ENCODE measurements around the gene MT1E. TPM values are rescaled to one million over a fixed set of nuclear protein-coding genes. Genes with fewer than 3 reads are reported as not detected.
"Not testable (repeated sequence)": the region's sequence is repeated elsewhere in the genome, so short reads cannot be mapped to it uniquely, and the experiment has no call there.

MT1E gene
- total and polyA plus RNA-seq, 3 donors from 2014 or later = 10.5 to 55.4 (median 22.4) TPM

GRCh38 chr16:56617212-56618085, 8.1 kb upstream of the MT1E start:
- Histone ChIP-seq H3K4me1 (peaks cover 6% of the 10 kb centered on the region), H3K36me3 (ENCODE audit: low read depth, missing control alignments) (no peaks in the 10 kb centered on the region), H3K27me3 (no peaks in the 10 kb centered on the region), H3K4me3 (peak overlapping the region; percentile 7 to 51), H3K27ac (no peak overlapping the region), H3K9me3 (no peaks in the 10 kb centered on the region)
- WGBS, 2 donors = 3 to 8% methylated on average over 19 to 41 of the region's 41 CpGs
- intact Hi-C loops (cut with DNase I; ENCODE audit: low total_unique reads) = no loop called here
- peak; percentile 66 for DNase-seq
- TF ChIP-seq CTCF (IDR thresholded peaks at IDR 0.05) (no peak), POLR2A (IDR thresholded peaks at IDR 0.05) (no peak)

GRCh38 chr16:56618138-56618537, 7.4 kb upstream of the MT1E start:
- intact Hi-C loops (cut with DNase I; ENCODE audit: low total_unique reads) = no loop called here
- Histone ChIP-seq H3K27me3 (no peaks in the 10 kb centered on the region), H3K36me3 (ENCODE audit: low read depth, missing control alignments) (no peaks in the 10 kb centered on the region), H3K4me1 (peaks cover 6% of the 10 kb centered on the region), H3K27ac (no peak overlapping the region), H3K4me3 (no peak overlapping the region), H3K9me3 (no peaks in the 10 kb centered on the region)
- DNase-seq = no peak
- TF ChIP-seq POLR2A (IDR thresholded peaks at IDR 0.05) (no peak), CTCF (IDR thresholded peaks at IDR 0.05) (no peak)
- 76 to 86% methylated on average over 5 to 6 of the region's 6 CpGs for WGBS, 2 donors

- TF ChIP-seq POLR2A (IDR thresholded peaks at IDR 0.05) = no peak
- no peak for TF ChIP-seq CTCF (IDR thresholded peaks at IDR 0.05)
- DNase-seq = no peak
- intact Hi-C loops (cut with DNase I; ENCODE audit: low total_unique reads) = no loop called here
- Histone ChIP-seq H3K27me3 (no peaks in the 10 kb centered on the region), H3K9me3 (no peaks in the 10 kb centered on the region), H3K36me3 (ENCODE audit: low read depth, missing control alignments) (no peaks in the 10 kb centered on the region), H3K4me1 (peaks cover 6% of the 10 kb centered on the region), H3K27ac (no peak overlapping the region), H3K4me3 (no peak overlapping the region)
- WGBS, 2 donors = 87 to 93% methylated on average over 7 to 8 of the region's 8 CpGs
Observed at GRCh38 chr16:56620339-56620897, 5.2 kb upstream of the MT1E start.

GRCh38 chr16:56621665-56622445, 3.7 kb upstream of the MT1E start:
- DNase-seq; H3K9me3 ChIP-seq; H3K27me3 ChIP-seq; H3K27ac ChIP-seq; H3K4me3 ChIP-seq; H3K36me3 ChIP-seq (ENCODE audit: low read depth, missing control alignments); intact Hi-C loops (cut with DNase I; ENCODE audit: low total_unique reads); H3K4me1 ChIP-seq: not testable (repeated sequence)
- WGBS, 2 donors = 75 to 80% methylated on average over 4 of the region's 4 CpGs

GRCh38 chr16:56623184-56623583, 2.4 kb upstream of the MT1E start:
- H3K4me1 ChIP-seq; H3K9me3 ChIP-seq; DNase-seq; intact Hi-C loops (cut with DNase I; ENCODE audit: low total_unique reads); H3K36me3 ChIP-seq (ENCODE audit: low read depth, missing control alignments); H3K4me3 ChIP-seq; H3K27ac ChIP-seq; H3K27me3 ChIP-seq: not testable (repeated sequence)
- WGBS, 2 donors = 93 to 95% methylated on average over 5 of the region's 5 CpGs

Data from testis (tissue), 3 donors.